Endothelial cell of hepatic sinusoid (primary cell): ENCODE results near the gene MAP4K2.

Experiments used
- in situ Hi-C: cut with HindIII; loops from 2 replicates; pipeline ENCODE4 v1.10.0; 2017; ENCODE audit warnings: low sequenced_read_pairs

MAP4K2 gene

GRCh38 chr11:64743591-64744543, 59.1 kb downstream of the MAP4K2 start, which contains the start of gene RASGRP2:
Gene RASGRP2, minus strand, starts transcription at chr11:64744142. Its CDS starts 1,276 bp downstream, at chr11:64742866.
- in situ Hi-C loops = no loop called here

GRCh38 chr11:64742889-64743590, 60.0 kb downstream of the MAP4K2 start:
- in situ Hi-C loops = no loop called here

GRCh38 chr11:64742087-64742888, 60.7 kb downstream of the MAP4K2 start:
- in situ Hi-C loops = no loop called here

GRCh38 chr11:64741375-64742086, 61.5 kb downstream of the MAP4K2 start:
- in situ Hi-C loops = no loop called here

GRCh38 chr11:64739871-64740270, 63.1 kb downstream of the MAP4K2 start:
- in situ Hi-C loops = no loop called here

- in situ Hi-C loops = no loop called here
Observed at GRCh38 chr11:64736654-64737053, 66.4 kb downstream of the MAP4K2 start.

GRCh38 chr11:64735725-64736259, 67.2 kb downstream of the MAP4K2 start:
- in situ Hi-C loops = no loop called here
